ENCODE measurements around the gene TMEM51.

The TMEM51 gene, protein sequence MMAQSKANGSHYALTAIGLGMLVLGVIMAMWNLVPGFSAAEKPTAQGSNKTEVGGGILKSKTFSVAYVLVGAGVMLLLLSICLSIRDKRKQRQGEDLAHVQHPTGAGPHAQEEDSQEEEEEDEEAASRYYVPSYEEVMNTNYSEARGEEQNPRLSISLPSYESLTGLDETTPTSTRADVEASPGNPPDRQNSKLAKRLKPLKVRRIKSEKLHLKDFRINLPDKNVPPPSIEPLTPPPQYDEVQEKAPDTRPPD

GRCh38 chr1:15153184-15153841, at the start of gene TMEM51:
TMEM51 (plus strand) TSS chr1:15153747; CDS start chr1:15215088, 61,341 bp downstream.
- H3K27ac ChIP-seq, result peak within 1 kb of the TSS; percentile 58 to 92 (median 82)

GRCh38 chr1:15103906-15104305, 49.6 kb upstream of the TMEM51 start:
- H3K27ac ChIP-seq, result no peak overlapping the region
- H3K4me3 ChIP-seq, result no peak overlapping the region

More at GRCh38 chr1:15153184-15153841, at the start of gene TMEM51:
- peak within 1 kb of the TSS; percentile 61 to 85 (median 67) for H3K4me3 ChIP-seq

GRCh38 chr1:15104768-15105167, 48.8 kb upstream of the TMEM51 start:
- Histone ChIP-seq H3K4me3 (no peak overlapping the region), H3K27ac (no peak overlapping the region)

GRCh38 chr1:15106608-15107007, 46.9 kb upstream of the TMEM51 start:
- Histone ChIP-seq H3K27ac (no peak overlapping the region), H3K4me3 (no peak overlapping the region)

GRCh38 chr1:15107058-15107687, 46.4 kb upstream of the TMEM51 start:
- H3K27ac ChIP-seq, result no peak overlapping the region
- no peak overlapping the region for H3K4me3 ChIP-seq

- Histone ChIP-seq H3K27ac (no peak overlapping the region), H3K4me3 (no peak overlapping the region)
Measured at GRCh38 chr1:15107911-15108310, 45.6 kb upstream of the TMEM51 start.

DNA sequence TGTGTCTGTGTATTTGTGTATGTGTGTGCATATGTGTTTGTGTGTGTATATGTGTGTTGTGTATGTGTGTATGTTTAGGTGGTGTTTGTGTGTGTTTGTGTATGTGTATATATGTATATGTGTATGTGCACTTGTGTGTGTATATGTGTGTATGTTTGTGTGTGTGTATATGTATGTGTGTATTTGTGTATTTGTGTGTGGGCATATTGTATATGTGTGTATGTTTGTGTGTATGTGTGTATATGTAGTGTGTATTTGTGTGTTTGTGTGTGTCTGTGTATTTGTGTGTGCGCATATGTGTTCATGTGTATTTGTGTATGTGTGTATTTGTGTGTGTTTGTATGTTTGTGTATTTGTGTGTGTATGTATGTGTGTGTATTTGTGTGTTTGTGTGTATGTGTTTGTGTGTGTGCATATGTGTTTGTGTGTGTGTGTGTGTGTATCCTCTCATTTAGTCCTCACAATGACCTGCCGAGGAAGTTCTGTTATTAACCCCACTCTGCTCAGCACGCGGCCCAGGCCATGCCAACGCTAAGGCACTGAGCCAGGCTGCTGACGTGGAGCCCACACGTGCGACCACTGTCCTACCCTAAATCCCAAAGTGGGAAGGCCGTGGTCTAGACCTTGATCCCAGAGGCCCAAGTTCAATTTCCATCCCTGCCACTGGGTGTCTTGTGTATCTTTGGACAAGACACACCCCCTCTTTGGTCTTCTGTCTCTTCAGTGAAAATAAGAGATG, 43.2 kb upstream of the TMEM51 start:
- Histone ChIP-seq H3K4me3 (no peak overlapping the region), H3K27ac (no peak overlapping the region)

DNA sequence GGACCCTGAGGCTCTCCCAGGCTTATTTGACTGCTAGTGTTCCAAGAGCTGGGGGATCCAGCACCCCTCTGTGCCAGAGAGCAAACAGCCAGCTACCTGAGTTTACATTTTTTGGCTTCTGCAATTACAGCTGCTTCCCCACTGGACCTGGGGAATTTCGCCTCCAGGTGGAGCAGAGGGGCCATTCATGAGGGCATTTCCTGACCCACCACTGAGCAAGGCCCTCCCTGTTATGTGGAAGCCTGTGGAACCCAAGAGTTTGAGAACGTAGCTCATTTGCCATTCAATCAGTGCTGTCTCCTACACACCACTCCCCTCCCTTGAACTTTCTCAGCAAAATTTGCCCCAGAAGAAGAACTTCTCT, 42.7 kb upstream of the TMEM51 start:
- no peak overlapping the region for H3K27ac ChIP-seq

GRCh38 chr1:15113146-15113545, 40.4 kb upstream of the TMEM51 start:
- no peak overlapping the region for H3K4me3 ChIP-seq
- H3K27ac ChIP-seq, result no peak overlapping the region

More for the DNA sequence above, 42.7 kb upstream of the TMEM51 start:
- no peak overlapping the region for H3K4me3 ChIP-seq

GRCh38 chr1:15114884-15115283, 38.7 kb upstream of the TMEM51 start:
- no peak overlapping the region for H3K27ac ChIP-seq
- H3K4me3 ChIP-seq, result no peak overlapping the region

DNA sequence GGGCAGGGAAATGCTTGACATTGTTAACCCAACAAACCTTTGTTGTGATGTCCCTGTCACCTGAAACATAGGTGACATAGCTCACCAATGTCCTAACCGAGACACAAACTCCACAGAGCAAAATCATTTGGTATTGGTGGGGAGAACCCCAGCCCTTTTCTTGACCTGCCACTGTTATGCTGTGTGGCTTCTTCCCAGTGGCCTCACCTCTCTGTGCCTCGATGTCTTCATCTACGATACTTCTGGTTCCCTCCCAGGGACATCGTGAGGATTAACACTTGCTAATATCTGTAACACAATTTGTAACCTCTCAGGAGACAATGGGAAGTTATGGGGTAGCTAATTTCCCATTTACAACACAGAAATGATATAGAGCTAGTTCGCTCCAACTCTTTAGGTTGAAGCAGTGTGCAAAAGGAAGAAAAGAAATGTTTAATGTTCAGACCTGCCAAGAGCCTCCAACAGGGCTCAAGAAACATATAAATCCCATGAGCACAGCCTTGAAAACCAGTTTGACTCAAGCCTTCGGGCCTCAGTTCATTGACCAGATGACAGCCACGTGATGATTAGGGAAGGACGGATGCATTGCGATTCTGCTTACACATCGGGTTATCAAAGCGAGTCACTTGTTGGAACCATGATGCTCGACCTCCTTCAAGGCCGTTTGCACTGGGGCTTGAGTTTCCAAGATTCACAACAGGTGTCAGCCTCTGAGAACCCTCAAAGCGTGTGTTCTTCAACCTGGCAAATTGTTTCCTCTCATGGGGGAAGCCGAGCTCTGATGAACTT, 37.8 kb upstream of the TMEM51 start:
- Histone ChIP-seq H3K4me3 (no peak overlapping the region), H3K27ac (no peak overlapping the region)

DNA sequence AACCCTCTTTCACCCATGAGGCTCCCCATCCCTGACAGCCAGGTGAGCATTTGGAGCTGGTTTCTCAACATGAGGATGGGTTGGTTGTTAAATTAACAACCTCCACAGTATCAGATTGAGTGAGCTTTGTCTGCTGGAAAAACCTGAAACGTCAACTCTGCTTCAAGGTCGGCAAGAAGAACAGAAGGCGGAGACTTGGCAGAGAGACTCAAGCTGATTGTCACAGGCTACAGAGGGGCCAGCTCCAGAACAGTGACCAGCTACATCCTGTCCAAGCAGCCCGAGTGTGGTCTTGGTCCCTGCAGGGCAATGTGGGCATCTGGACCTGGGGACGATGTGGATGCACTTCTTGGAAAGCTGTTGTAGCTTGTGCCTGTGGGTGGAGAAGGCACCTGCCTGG, 36.6 kb upstream of the TMEM51 start:
- H3K27ac ChIP-seq, result no peak overlapping the region
- no peak overlapping the region for H3K4me3 ChIP-seq

GRCh38 chr1:15117671-15118325, 35.7 kb upstream of the TMEM51 start:
- H3K4me3 ChIP-seq, result no peak overlapping the region
- H3K27ac ChIP-seq, result no peak overlapping the region

DNA sequence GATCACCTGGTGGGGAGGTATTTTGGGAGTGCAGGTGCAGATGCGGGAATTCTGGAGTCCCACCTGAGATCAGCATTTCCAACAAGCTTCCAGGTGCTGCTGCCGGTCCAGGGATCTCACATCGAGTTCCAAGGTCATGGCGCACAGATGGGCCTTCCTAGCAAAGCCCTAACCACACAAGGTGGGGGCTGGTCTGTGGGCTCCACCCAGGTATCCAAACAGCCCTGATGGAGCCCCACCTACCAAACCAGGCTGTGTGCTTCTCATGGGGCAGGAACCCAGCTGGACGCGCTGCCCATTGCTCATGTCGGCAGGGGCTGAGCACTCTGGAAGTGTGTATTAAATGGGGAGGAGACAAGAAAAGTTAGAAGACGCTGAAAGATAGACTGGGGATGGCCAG, 35.0 kb upstream of the TMEM51 start:
- H3K27ac ChIP-seq, result no peak overlapping the region
- H3K4me3 ChIP-seq, result no peak overlapping the region

- no peak overlapping the region for H3K27ac ChIP-seq
- no peak overlapping the region for H3K4me3 ChIP-seq
Measured at GRCh38 chr1:15120251-15120945, 33.1 kb upstream of the TMEM51 start.

- H3K4me3 ChIP-seq, result no peak overlapping the region
- H3K27ac ChIP-seq, result no peak overlapping the region
Measured at GRCh38 chr1:15122331-15122730, 31.2 kb upstream of the TMEM51 start.

DNA sequence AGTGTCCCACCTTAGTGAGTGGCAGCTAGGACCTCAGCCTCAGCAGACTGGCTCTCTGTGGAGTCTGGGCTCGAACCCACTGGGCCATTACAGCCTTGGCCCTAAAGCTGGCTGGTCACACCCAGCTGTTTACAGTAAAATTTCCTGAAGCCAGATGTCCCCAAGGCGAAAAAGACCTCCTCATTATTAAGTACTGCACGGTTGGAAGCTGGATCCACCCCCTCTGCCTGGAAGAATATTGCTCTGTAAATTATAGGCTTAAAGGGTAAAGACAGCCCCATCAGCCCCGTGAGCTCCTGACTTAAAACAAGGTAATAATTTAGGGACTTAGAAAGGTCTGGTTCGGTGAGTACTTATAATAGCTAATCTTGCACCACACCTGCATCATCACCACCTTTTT, 30.3 kb upstream of the TMEM51 start:
- Histone ChIP-seq H3K4me3 (no peak overlapping the region), H3K27ac (no peak overlapping the region)

DNA sequence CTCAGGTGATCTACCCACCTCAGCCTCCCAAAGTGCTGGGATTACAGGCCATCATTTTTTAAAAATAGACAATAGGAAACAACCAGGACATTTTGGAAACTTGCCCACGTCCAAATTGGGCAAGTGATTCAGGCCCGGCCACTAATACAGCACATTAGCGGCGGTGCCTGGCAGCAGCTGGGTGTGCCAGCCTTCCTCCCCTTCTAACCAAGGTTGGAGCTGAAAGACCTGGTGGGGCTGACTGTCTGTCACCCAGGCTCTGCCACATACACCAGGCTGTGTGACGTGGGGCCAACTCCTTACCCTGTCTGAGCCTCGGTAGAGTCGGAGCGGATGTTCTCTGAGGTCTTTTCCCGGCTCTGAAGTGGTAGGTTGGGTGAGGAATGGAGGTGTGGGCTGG, 29.6 kb upstream of the TMEM51 start:
- Histone ChIP-seq H3K27ac (no peak overlapping the region), H3K4me3 (no peak overlapping the region)
